Lower leg skin (tissue), 3 donors: ENCODE results near the gene HSPBP1.

Experiments
- POLR2A ChIP-seq, 2 donors: fragments of 450-650 bp; IDR thresholded peaks; one replicate each; pipeline ENCODE4 v1.6.1; 2016 to 2017; ENCODE audit warnings: antibody characterized with exemption in 2 of 2, mild to moderate bottlenecking in 1 of 2, moderate library complexity in 1 of 2
- TF ChIP-seq, protein P1 (sequence below), 3 donors: fragments of 450-650 bp; IDR thresholded peaks; one replicate each; pipeline ENCODE4 v1.5.1; 2016; ENCODE audit warnings: antibody characterized with exemption in 3 of 3, mild to moderate bottlenecking in 3 of 3, moderate library complexity in 2 of 3

DNA sequence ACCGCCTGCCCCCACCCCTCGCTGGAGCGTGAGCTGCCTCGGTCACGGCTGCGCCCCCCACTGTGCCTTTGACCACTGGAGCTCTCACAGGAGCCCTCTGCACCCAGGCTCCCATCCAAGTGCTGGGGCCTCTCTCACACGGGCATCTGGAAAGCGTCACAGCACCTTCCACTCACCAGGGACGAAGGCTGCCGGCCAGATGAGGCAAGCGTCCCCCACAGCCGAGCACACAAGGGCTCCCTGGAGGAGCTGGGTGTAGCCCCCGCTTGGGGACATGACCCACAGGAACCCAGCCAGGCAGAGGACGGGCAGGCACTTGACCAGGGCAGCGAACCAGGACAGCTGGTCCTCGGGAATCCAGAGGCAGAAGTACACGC lies 51.9 kb downstream of the HSPBP1 start:
- TF ChIP-seq POLR2A (IDR thresholded peaks at IDR 0.05) = no peak
- TF ChIP-seq, protein P1, sequence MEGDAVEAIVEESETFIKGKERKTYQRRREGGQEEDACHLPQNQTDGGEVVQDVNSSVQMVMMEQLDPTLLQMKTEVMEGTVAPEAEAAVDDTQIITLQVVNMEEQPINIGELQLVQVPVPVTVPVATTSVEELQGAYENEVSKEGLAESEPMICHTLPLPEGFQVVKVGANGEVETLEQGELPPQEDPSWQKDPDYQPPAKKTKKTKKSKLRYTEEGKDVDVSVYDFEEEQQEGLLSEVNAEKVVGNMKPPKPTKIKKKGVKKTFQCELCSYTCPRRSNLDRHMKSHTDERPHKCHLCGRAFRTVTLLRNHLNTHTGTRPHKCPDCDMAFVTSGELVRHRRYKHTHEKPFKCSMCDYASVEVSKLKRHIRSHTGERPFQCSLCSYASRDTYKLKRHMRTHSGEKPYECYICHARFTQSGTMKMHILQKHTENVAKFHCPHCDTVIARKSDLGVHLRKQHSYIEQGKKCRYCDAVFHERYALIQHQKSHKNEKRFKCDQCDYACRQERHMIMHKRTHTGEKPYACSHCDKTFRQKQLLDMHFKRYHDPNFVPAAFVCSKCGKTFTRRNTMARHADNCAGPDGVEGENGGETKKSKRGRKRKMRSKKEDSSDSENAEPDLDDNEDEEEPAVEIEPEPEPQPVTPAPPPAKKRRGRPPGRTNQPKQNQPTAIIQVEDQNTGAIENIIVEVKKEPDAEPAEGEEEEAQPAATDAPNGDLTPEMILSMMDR (IDR thresholded peaks at IDR 0.05) = no peak
